A549 (cell line): ENCODE results near the gene NOTCH4. TPM values are rescaled to one million over a fixed set of nuclear protein-coding genes. Genes with fewer than 3 reads are reported as not detected.
A peak's percentile ranks its signal among the peaks of the same experiment; 100 is the strongest.

Experiments used
- ATAC-seq, 2 experiments: fragments of 200-7000 bp in 1 of 2; fragments of >200 bp in 1 of 2; cut with Nextera tagmentation in 1 of 2; cut with Tn5 transposase in 1 of 2; 3 replicates each; pipeline versions ENCODE4 v1.8.0 to v1.9.1; 2018 to 2020; ENCODE audit warnings: mild to moderate bottlenecking in 1 of 2, moderate library complexity in 1 of 2
- CTCF ChIA-PET: fragments of 300-600 bp; sonication (Branson Sonifier 250); formaldehyde crosslinking; extraction: SDS; loops from one replicate; lab custom pipeline; 2021; ENCODE audit warnings: antibody characterized with exemption, inconsistent platforms; lab: Yijun Ruan, JAX
- POLR2A ChIA-PET: fragments of 350-600 bp; formaldehyde crosslinking; extraction: SDS; loops from one replicate; lab custom pipeline; 2021; ENCODE audit warnings: antibody characterized with exemption, inconsistent platforms; lab: Yijun Ruan, JAX
- DNase-seq, 2 experiments: peaks; one replicate each; pipeline versions ENCODE4 v3.0.0 to v3.0.0-alpha.2; 2011 to 2016; ENCODE audit warnings: low read depth in 1 of 2, low spot score in 1 of 2
- FAIRE-seq: peaks from 2 replicates; lab custom pipeline; 2011; peaks lifted over from hg19 to GRCh38; lab: Jason Lieb, UNC
- H3K27ac ChIP-seq, 2 experiments: fragments of >200 bp; sonication (Bioruptor Twin); formaldehyde crosslinking; 3 replicates each; pipeline ENCODE4 v1.5.1; 2016 to 2017
- H3K4me1 ChIP-seq: fragments of >200 bp; sonication (Bioruptor Twin); formaldehyde crosslinking; 3 replicates; pipeline ENCODE4 v1.6.1; 2016
- H3K4me2 ChIP-seq: fragments of >200 bp; sonication (Bioruptor Twin); formaldehyde crosslinking; 3 replicates; pipeline ENCODE4 v1.6.1; 2016
- H3K4me3 ChIP-seq: fragments of >200 bp; sonication (Bioruptor Twin); formaldehyde crosslinking; 3 replicates; pipeline ENCODE4 v1.5.1; 2016
- H3K9me3 ChIP-seq: fragments of >200 bp; sonication (Bioruptor Twin); formaldehyde crosslinking; 3 replicates; pipeline ENCODE4 v1.6.1; 2016
- CBX2 ChIP-seq: fragments of 200-600 bp; sonication (generic); IDR thresholded peaks from 2 replicates; pipeline ENCODE4 v1.6.1; 2016; ENCODE audit warnings: low read depth, mild to moderate bottlenecking, borderline replicate concordance
- CBX8 ChIP-seq: fragments of 200-600 bp; sonication (generic); IDR thresholded peaks from 2 replicates; pipeline ENCODE4 v1.6.1; 2016
- CEBPB ChIP-seq, 2 experiments: fragments of >200 bp in 1 of 2; sonication (Bioruptor Twin) in 1 of 2; formaldehyde crosslinking in 1 of 2; IDR thresholded peaks; 2 replicates each; pipeline ENCODE4 v1.6.1; 2012 to 2016
- CHD2 ChIP-seq: fragments of 150-350 bp; IDR thresholded peaks from 2 replicates; pipeline ENCODE4 v1.6.1; 2014; ENCODE audit warnings: low read length; ENCODE audit not compliant: partially characterized antibody
- CTCF ChIP-seq: fragments of >200 bp; sonication (Bioruptor Twin); formaldehyde crosslinking; IDR thresholded peaks from 3 replicates; pipeline ENCODE4 v1.5.1; 2016
- E2F6 ChIP-seq: IDR thresholded peaks from 2 replicates; pipeline ENCODE4 v1.6.1; 2012; ENCODE audit warnings: low read depth, borderline replicate concordance
- EP300 ChIP-seq, 2 experiments: fragments of >200 bp; sonication (Bioruptor Twin); formaldehyde crosslinking; IDR thresholded peaks; 2 replicates in 1 of 2; 3 replicates in 1 of 2; pipeline ENCODE4 v1.6.1; 2016 to 2017
- ESRRA ChIP-seq: fragments of 150-350 bp; IDR thresholded peaks from 2 replicates; pipeline ENCODE4 v1.6.1; 2014; ENCODE audit warnings: mild to moderate bottlenecking, low read length, borderline replicate concordance
- FOSL2 ChIP-seq, 2 experiments: fragments of 450-650 bp in 1 of 2; fragments of >200 bp in 1 of 2; sonication (Bioruptor Twin) in 1 of 2; formaldehyde crosslinking; IDR thresholded peaks; 2 replicates each; pipeline versions ENCODE4 v1.5.0 to v1.6.1; 2016 to 2020; ENCODE audit warnings: mild to moderate bottlenecking in 1 of 2, moderate library complexity in 1 of 2
- FOXS1 ChIP-seq: fragments of 250-450 bp; sonication (Bioruptor Pico); IDR thresholded peaks from 2 replicates; pipeline ENCODE4 v1.5.0; 2020; ENCODE audit warnings: mild to moderate bottlenecking, moderate library complexity
- GATA3 ChIP-seq: IDR thresholded peaks from 2 replicates; pipeline ENCODE4 v1.6.1; 2012; ENCODE audit warnings: borderline replicate concordance
- HDAC2 ChIP-seq: fragments of 200-600 bp; sonication (generic); IDR thresholded peaks from 2 replicates; pipeline ENCODE4 v1.6.1; 2016
- HES2 ChIP-seq: fragments of >200 bp; sonication (Bioruptor Twin); formaldehyde crosslinking; IDR thresholded peaks from 2 replicates; pipeline ENCODE4 v1.6.1; 2016
- JUN ChIP-seq, 2 experiments: fragments of >200 bp; sonication (Bioruptor Twin); formaldehyde crosslinking; IDR thresholded peaks; 2 replicates in 1 of 2; 3 replicates in 1 of 2; pipeline ENCODE4 v1.6.1; 2016 to 2017
- MAFK ChIP-seq: fragments of 450-650 bp; IDR thresholded peaks from 2 replicates; pipeline ENCODE4 v1.6.1; 2014; ENCODE audit not compliant: partially characterized antibody
- MAX ChIP-seq: IDR thresholded peaks from 2 replicates; pipeline ENCODE4 v1.6.1; 2012
- MYC ChIP-seq: IDR thresholded peaks from 2 replicates; pipeline ENCODE4 v1.6.1; 2012; ENCODE audit warnings: mild to moderate bottlenecking, inconsistent platforms, low read length, improper control_type of control experiment, borderline replicate concordance
- NFE2L2 ChIP-seq: fragments of 150-350 bp; conservative IDR thresholded peaks from 2 replicates; pipeline ENCODE4 v1.6.1; 2014; ENCODE audit warnings: low read length
- NPAS2 ChIP-seq: fragments of 250-450 bp; sonication (Bioruptor Pico); IDR thresholded peaks from 2 replicates; pipeline ENCODE4 v1.8.0; 2022; ENCODE audit warnings: mild to moderate bottlenecking, moderate library complexity, borderline replicate concordance
- POLR2A ChIP-seq: IDR thresholded peaks from 2 replicates; pipeline ENCODE4 v1.6.1; 2012; ENCODE audit warnings: mild to moderate bottlenecking, low read length
- RAD21 ChIP-seq, 2 experiments: fragments of >200 bp in 1 of 2; sonication (Bioruptor Twin) in 1 of 2; formaldehyde crosslinking in 1 of 2; IDR thresholded peaks in 1 of 2; conservative IDR thresholded peaks in 1 of 2; 2 replicates in 1 of 2; 3 replicates in 1 of 2; pipeline ENCODE4 v1.6.1; 2012 to 2018; ENCODE audit warnings: inconsistent platforms in 1 of 2
- RARB ChIP-seq: fragments of 250-450 bp; sonication (Bioruptor Pico); IDR thresholded peaks from 2 replicates; pipeline ENCODE4 v1.8.0; 2021; ENCODE audit warnings: mild to moderate bottlenecking, moderate library complexity
- RCOR1 ChIP-seq: fragments of 150-350 bp; IDR thresholded peaks from 2 replicates; pipeline ENCODE4 v1.6.1; 2014; ENCODE audit warnings: antibody characterized with exemption, low read length, low read depth
- REST ChIP-seq: fragments of 200-600 bp; sonication (generic); IDR thresholded peaks from 2 replicates; pipeline ENCODE4 v1.6.1; 2016; ENCODE audit warnings: antibody characterized with exemption, mild to moderate bottlenecking, moderate library complexity
- RFX5 ChIP-seq: fragments of 450-650 bp; IDR thresholded peaks from 2 replicates; pipeline ENCODE4 v1.7.1; 2014; ENCODE audit warnings: antibody characterized with exemption, mild to moderate bottlenecking, moderate library complexity
- SMC3 ChIP-seq: fragments of >200 bp; sonication (Bioruptor Twin); formaldehyde crosslinking; IDR thresholded peaks from 3 replicates; pipeline ENCODE4 v1.6.1; 2018; ENCODE audit warnings: inconsistent platforms
- TP53 ChIP-seq: fragments of 250-450 bp; sonication (Bioruptor Pico); IDR thresholded peaks from 2 replicates; pipeline ENCODE4 v1.5.0; 2021; ENCODE audit warnings: mild to moderate bottlenecking, moderate library complexity
- USF2 ChIP-seq: fragments of 450-650 bp; IDR thresholded peaks from 2 replicates; pipeline ENCODE4 v1.6.1; 2014; ENCODE audit warnings: antibody characterized with exemption
- WGBS: methylation state at CpG from one replicate; pipeline ENCODE4 v1.1.6; 2017; ENCODE audit errors: missing lambda C conversion rate; 5-methylcytosine and 5-hydroxymethylcytosine counted together
- polyA plus RNA-seq, 4 experiments: library from polyadenylated mRNA; depleted of rRNA in 3 of 4; stranded (reverse); fragments of >200 nt; fragmentation: RNase III in 1 of 4; extraction: RNeasy Plus Mini Kit Qiagen cat#74134 plus additional on column Dnase treatment in 1 of 4; gene quantifications; 2 replicates in 3 of 4; 3 replicates in 1 of 4; pipeline ENCODE4 v1.2.3, GENCODE V29; 2011 to 2017

The NOTCH4 gene
- polyA plus RNA-seq, 2 of the 4 experiments (the other 2 are of a cell fraction), result 0.32 to 0.70 TPM

GRCh38 chr6:32195652-32195901 lies 28.3 kb downstream of the NOTCH4 start:
- TF ChIP-seq SMC3 (no peak), REST (no peak), FOSL2 (IDR thresholded peaks at IDR 0.05) (no peak), FOSL2 (CRISPR knock-in tag; IDR thresholded peaks at IDR 0.05) (no peak), GATA3 (no peak), FOXS1 (no peak), ESRRA (no peak), TP53 (CRISPR knock-in tag) (no peak), MAX (no peak), USF2 (no peak), POLR2A (no peak), JUN (IDR thresholded peaks at IDR 0.05) (no peak), NFE2L2 (no peak), HDAC2 (no peak), RCOR1 (no peak), CBX8 (no peak), EP300 (IDR thresholded peaks at IDR 0.05) (no peak)
- FAIRE-seq, result no peak
- H3K4me1 ChIP-seq, result peaks cover 28% of the 10 kb centered on the region
- ATAC-seq, result no peak
- ChIA-PET POLR2A (interaction anchor here (0.5 to 1.7 kb wide), 13 partner anchors 9 to 1111 kb away, joined by 3 to 24 read pairs (median 4); partner anchors contain the start of genes AGPAT1, ATF6B and FKBPL), CTCF (interaction anchor here (0.6 to 2.2 kb wide), 12 partner anchors 8 to 77 kb away, joined by 3 to 17 read pairs (median 4); partner anchors contain the start of genes EGFL8 and FKBPL)
- H3K9me3 ChIP-seq, result no peaks in the 10 kb centered on the region
- no peak overlapping the region; the same call in 2 of the 3 replicates for H3K4me2 ChIP-seq
- H3K27ac ChIP-seq, result peak overlapping the region; percentile 94; a peak in 3 of 6 replicates
- peak overlapping the region; percentile 74; the same call in 1 of the 3 replicates for H3K4me3 ChIP-seq
- peak; percentile 86 to 99 for DNase-seq
- WGBS, result no CpG with 5 or more reads among the region's 25 CpGs

GRCh38 chr6:32194825-32195651 lies 28.8 kb downstream of the NOTCH4 start:
- DNase-seq, result peak; percentile 44 to 66
- peak overlapping the region; percentile 91 for H3K4me2 ChIP-seq
- no peak for FAIRE-seq
- ChIA-PET POLR2A (interaction anchor here (0.5 to 1.7 kb wide), 14 partner anchors 9 to 1112 kb away, joined by 3 to 24 read pairs (median 4); partner anchors contain the start of genes AGPAT1, ATF6B and FKBPL), CTCF (interaction anchor here (0.6 to 2.2 kb wide), 13 partner anchors 8 to 77 kb away, joined by 3 to 17 read pairs (median 4); partner anchors contain the start of genes EGFL8 and FKBPL)
- no peaks in the 10 kb centered on the region for H3K9me3 ChIP-seq
- peak overlapping the region; percentile 53 for H3K4me3 ChIP-seq
- ATAC-seq, result peak; percentile 91 to 95
- peaks cover 29% of the 10 kb centered on the region for H3K4me1 ChIP-seq
- peak overlapping the region; percentile 90 to 92 for H3K27ac ChIP-seq
- 25% methylated on average over 10 of the region's 15 CpGs for WGBS
- TF ChIP-seq RARB (CRISPR knock-in tag), result no peak
- TF ChIP-seq MAFK, result no peak
- no peak for TF ChIP-seq CHD2
- TF ChIP-seq CBX2, result no peak
- TF ChIP-seq HES2, result no peak
- no peak for TF ChIP-seq CEBPB (IDR thresholded peaks at IDR 0.05)
- TF ChIP-seq RAD21 (conservative IDR thresholded peaks at IDR 0.05 in 1 of 2, IDR thresholded peaks at IDR 0.05 in 1 of 2), result 0 out of 5 replicates have a peak, but pooled peaks of 1 of the 2 experiments have one; percentile 29
- no peak for TF ChIP-seq NFE2L2
- TF ChIP-seq E2F6, result no peak
- peak; percentile 51 for TF ChIP-seq CTCF
- no peak for TF ChIP-seq RCOR1
- no peak for TF ChIP-seq MYC
- no peak for TF ChIP-seq NPAS2 (CRISPR knock-in tag)
- TF ChIP-seq RFX5, result no peak
- no peak for TF ChIP-seq USF2
- TF ChIP-seq GATA3, result no peak
- 0 out of 5 replicates have a peak, but pooled peaks of 1 of the 2 experiments have one; percentile 3 for TF ChIP-seq JUN (IDR thresholded peaks at IDR 0.05)
